Measurements from ENCODE around the gene BCAR1.
A peak's percentile ranks its signal among the peaks of the same experiment; 100 is the strongest.

BCAR1 gene

GRCh38 chr16:75248142-75248535, 3.3 kb downstream of the BCAR1 start:
- no peak overlapping the region for H3K4me3 ChIP-seq (ENCODE audit: low read depth, low read length)
- no peak for DNase-seq (ENCODE audit: low read depth)
- TF ChIP-seq POLR2A (IDR thresholded peaks at IDR 0.05; ENCODE audit: extremely low read depth, insufficient read length) (no peak), MYC (IDR thresholded peaks at IDR 0.05; ENCODE audit: low read depth, low read length) (no peak), MAX (IDR thresholded peaks at IDR 0.05; ENCODE audit: low read depth, low read length) (no peak), CTCF (IDR thresholded peaks at IDR 0.05; ENCODE audit: low read depth, low read length) (no peak)

- no peak for DNase-seq (ENCODE audit: low read depth)
- no peak overlapping the region for H3K4me3 ChIP-seq (ENCODE audit: low read depth, low read length)
- TF ChIP-seq CTCF (IDR thresholded peaks at IDR 0.05; ENCODE audit: low read depth, low read length) = no peak
- TF ChIP-seq MYC (IDR thresholded peaks at IDR 0.05; ENCODE audit: low read depth, low read length) = no peak
- no peak for TF ChIP-seq MAX (IDR thresholded peaks at IDR 0.05; ENCODE audit: low read depth, low read length)
- no peak for TF ChIP-seq POLR2A (IDR thresholded peaks at IDR 0.05; ENCODE audit: extremely low read depth, insufficient read length)
Measured at GRCh38 chr16:75247249-75247648, 4.2 kb downstream of the BCAR1 start.

- no peak for TF ChIP-seq MAX (IDR thresholded peaks at IDR 0.05; ENCODE audit: low read depth, low read length)
- DNase-seq (ENCODE audit: low read depth) = no peak
Measured at GRCh38 chr16:75246504-75247205, 4.8 kb downstream of the BCAR1 start.

GRCh38 chr16:75244844-75245758, 6.3 kb downstream of the BCAR1 start:
- TF ChIP-seq CTCF (IDR thresholded peaks at IDR 0.05; ENCODE audit: low read depth, low read length) (no peak), POLR2A (IDR thresholded peaks at IDR 0.05; ENCODE audit: extremely low read depth, insufficient read length) (no peak), MAX (IDR thresholded peaks at IDR 0.05; ENCODE audit: low read depth, low read length) (no peak), MYC (IDR thresholded peaks at IDR 0.05; ENCODE audit: low read depth, low read length) (no peak)
- H3K4me3 ChIP-seq (ENCODE audit: low read depth, low read length) = no peak overlapping the region
- DNase-seq (ENCODE audit: low read depth) = peak; percentile 61

More at GRCh38 chr16:75246504-75247205, 4.8 kb downstream of the BCAR1 start:
- H3K4me3 ChIP-seq (ENCODE audit: low read depth, low read length) = no peak overlapping the region

- no peak overlapping the region for H3K4me3 ChIP-seq (ENCODE audit: low read depth, low read length)
- TF ChIP-seq MAX (IDR thresholded peaks at IDR 0.05; ENCODE audit: low read depth, low read length) (no peak), MYC (IDR thresholded peaks at IDR 0.05; ENCODE audit: low read depth, low read length) (no peak), CTCF (IDR thresholded peaks at IDR 0.05; ENCODE audit: low read depth, low read length) (peak; percentile 14), POLR2A (IDR thresholded peaks at IDR 0.05; ENCODE audit: extremely low read depth, insufficient read length) (no peak)
- DNase-seq (ENCODE audit: low read depth) = peak; percentile 76
Measured at GRCh38 chr16:75244225-75244809, 7.1 kb downstream of the BCAR1 start.
